GM10266 (cell line): ENCODE results near the gene TSPAN10.
A peak's percentile ranks its signal among the peaks of the same experiment; 100 is the strongest.

Experiments
- DNase-seq: peaks from one replicate; pipeline ENCODE4 v3.0.0; 2012; ENCODE audit errors: extremely low spot score
- TF ChIP-seq, protein P1 (sequence below): IDR thresholded peaks from 2 replicates; pipeline ENCODE4 v1.5.1; 2012; ENCODE audit warnings: mild to moderate bottlenecking, low read depth; ENCODE audit not compliant: control insufficient read depth, insufficient read depth; ENCODE audit errors: missing control alignments

The TSPAN10 gene

DNA sequence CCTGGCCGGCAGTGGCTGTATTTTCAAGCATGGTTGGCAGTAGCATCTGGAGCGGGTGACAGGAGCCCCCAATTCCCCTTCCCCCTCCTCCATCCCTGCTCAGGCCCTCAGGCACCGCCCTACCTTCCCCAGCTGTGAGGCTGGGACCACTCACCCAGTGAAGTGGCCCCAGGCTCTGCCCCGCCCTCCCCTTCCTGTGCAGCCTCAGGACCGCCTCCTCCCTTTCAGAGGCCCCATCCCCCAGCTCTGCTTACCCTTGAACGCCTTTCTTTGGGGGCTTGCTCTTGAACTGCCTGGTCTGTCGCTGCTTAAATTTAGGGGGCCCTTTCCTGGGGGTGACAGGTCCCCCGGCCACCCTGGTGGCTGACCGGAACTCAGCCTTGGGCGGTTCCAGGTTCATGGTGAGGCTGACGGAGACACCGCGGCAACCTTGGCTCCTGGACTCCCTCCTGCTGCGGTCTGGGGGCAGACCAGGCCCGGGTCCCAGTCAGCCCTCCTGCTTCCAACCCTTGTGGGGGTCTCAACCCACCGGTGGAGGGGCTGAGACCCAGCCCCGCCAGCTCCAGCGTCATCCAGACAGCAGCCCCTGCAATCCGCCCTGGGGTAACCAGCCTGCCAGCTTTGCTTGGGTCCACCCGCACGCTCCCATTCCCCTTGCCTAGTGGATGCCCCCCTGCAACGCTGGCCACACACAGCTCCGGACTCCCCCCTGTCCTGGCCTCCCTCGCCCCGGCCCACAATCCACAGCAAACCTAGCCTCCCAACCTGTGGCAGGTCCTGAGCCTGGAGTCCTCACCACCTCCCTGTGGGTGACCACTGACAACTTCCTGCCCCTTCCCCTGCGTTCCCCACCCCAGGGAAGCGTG, 16.1 kb downstream of the TSPAN10 start:
- TF ChIP-seq, protein P1, sequence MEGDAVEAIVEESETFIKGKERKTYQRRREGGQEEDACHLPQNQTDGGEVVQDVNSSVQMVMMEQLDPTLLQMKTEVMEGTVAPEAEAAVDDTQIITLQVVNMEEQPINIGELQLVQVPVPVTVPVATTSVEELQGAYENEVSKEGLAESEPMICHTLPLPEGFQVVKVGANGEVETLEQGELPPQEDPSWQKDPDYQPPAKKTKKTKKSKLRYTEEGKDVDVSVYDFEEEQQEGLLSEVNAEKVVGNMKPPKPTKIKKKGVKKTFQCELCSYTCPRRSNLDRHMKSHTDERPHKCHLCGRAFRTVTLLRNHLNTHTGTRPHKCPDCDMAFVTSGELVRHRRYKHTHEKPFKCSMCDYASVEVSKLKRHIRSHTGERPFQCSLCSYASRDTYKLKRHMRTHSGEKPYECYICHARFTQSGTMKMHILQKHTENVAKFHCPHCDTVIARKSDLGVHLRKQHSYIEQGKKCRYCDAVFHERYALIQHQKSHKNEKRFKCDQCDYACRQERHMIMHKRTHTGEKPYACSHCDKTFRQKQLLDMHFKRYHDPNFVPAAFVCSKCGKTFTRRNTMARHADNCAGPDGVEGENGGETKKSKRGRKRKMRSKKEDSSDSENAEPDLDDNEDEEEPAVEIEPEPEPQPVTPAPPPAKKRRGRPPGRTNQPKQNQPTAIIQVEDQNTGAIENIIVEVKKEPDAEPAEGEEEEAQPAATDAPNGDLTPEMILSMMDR = no peak
- peak; percentile 76 for DNase-seq

DNA sequence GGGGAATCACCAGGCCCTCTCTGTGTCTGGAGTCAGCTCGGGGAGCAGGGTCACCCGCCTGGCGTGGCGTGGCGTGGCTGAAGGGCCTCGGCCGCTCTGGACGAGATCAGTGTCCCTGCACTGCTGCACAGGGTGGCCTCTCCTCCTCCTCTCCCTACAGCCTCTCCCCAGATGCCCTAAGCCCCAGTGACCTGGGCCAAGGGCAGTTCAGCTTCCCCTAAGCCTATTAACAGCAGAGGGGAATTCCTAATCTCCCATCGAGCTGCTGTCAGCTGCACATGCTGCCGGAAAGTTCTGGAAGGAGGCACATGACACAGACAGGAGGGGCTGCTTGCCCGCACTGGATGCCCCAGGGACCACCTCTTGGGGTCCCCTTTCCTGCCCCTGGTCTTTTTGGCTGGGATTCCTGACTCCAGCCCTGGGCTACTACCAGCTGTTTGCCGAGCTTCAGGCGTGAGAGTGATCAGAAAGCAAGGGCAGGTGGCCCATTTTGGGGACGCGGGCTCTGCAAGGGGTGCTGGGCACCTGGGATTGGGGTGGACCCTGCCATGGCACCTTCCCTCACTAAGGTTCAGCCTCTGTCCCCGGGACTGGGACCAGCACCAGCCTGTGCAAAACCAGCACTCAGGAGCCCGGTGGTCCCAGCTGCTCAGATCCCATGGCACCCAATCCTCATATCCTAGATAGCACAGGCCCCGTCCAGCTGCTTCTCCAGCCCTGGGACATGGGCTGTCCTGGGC, 18.6 kb downstream of the TSPAN10 start:
- TF ChIP-seq, protein P1 = no peak
- peak; percentile 22 for DNase-seq

DNA sequence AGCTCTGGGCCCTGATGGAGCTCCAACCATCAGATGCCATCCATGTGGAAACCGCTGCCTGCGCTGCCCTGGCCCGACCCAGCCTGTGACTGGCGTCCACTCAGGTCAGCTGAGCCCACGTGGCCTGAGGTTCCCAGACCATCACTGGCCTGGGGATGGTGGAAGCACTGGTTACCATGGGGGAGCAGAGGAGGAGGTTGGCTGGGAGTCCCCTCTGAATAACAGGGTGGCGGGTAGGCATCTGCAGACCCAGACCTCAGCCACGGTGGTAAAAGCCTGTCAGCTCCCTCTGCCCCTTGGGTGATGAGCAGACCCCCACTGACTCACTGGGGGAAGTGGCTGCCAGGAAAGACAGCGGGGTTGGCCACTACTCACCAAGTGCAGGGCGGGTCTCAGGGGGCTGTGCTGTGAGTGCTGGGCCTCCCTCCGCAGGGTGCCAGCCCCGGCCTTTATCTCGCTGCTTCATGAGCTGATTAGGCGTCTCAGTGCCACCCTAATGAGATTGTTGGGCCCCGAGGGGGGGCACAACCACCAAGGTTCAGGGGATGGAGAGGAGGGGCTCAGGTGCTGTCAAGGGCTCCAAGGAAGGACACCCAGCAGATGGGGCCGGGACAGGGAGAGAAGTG, 19.2 kb downstream of the TSPAN10 start, which contains the start of gene PDE6G:
PDE6G (minus strand) TSS at position 425 of the 626 bp plus-strand sequence. CDS start 3,237 bp downstream, outside the sequence.
- DNase-seq = no peak
- TF ChIP-seq, protein P1 = no peak

DNA sequence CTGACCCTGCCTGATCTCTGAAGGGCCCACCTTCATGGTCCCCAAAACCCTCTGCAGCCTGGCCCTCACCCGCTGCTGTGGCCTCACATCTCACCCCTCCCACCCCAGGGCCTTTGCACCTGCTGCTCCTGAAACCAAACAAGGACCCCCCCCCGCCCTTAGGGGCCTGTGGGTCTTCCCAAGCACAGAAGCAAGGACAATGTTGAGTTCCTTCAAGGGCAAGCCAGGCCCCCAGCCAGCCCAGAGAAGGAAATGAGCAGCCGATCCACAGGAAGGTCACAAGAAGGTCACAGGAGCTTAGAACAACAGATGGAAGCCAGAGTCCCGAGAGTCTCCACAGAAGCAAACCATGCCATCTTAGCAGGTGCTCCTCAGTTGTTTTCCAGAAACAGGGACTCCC, 19.8 kb downstream of the TSPAN10 start:
- no peak for DNase-seq
- TF ChIP-seq, protein P1 = no peak

DNA sequence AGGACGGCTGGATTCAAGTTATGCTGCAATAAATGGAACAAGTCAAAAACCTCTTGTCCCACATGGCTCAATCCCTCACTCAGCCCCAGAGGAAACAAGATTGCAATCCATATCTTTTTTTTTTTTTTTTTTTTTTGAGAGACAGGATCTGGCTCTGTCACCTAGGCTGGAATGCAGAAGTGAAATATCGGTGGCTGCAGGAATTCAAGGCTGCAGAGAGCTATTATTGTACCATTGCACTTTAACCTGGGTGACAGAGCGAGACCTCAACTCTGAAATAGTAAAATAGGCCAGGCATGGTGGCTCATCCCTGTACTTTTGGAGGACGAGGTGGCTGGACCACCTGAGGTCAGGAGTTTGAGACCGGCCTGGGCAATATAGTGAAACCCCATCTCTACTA, 22.0 kb downstream of the TSPAN10 start:
- TF ChIP-seq, protein P1 = no peak
- no peak for DNase-seq

DNA sequence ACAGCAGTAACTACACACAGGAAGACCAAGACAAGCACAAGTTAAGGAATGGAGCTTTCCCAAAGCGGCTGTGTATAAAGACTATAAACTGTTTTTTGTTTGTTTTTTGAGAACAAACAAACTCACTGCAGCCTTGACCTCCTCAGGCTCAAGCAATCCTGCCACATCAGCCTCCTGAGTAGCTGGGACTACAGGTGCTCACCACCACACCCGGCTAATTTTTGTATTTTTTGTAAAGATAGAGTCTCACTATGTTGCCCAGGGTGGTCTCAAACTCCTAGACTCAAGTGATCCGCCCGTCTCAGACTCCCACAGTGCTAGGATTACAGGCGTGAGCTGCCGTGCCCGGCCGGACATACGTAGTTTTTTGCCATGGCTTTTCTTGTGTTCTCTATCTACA, 23.4 kb downstream of the TSPAN10 start:
- TF ChIP-seq, protein P1 = no peak
- DNase-seq = no peak
